ENCODE results near the gene NUF2. TPM values are rescaled to one million over a fixed set of nuclear protein-coding genes. Genes with fewer than 3 reads are reported as not detected.
A peak's percentile ranks its signal among the peaks of the same experiment; 100 is the strongest.

The NUF2 gene
- 0.69 TPM for total RNA-seq (2013)
- polyA plus RNA-seq (under 1 TPM in 2 of 3 donors, not detected in 1; 0.12 to 0.37 TPM), polyA minus RNA-seq (not detected in 2 replicates), total RNA-seq (0.17 to 13.1 (median 0.44) reads per million in 11 experiments)

- TF ChIP-seq CTCF (IDR thresholded peaks at IDR 0.05), result no peak
- Mint-ChIP-seq H3K4me1 (peaks cover 18% of the 10 kb centered on the region), H3K27me3 (ENCODE audit: low read depth in 3 of 3) (no peaks in the 10 kb centered on the region), H3K4me3 (peak within 1 kb of the TSS; percentile 92 to 99), H3K27ac (peak within 1 kb of the TSS; percentile 86 to 94 (median 92)), H3K9me3 (no peaks in the 10 kb centered on the region), H3K36me3 (peaks cover under 1 to 8% of the 10 kb centered on the region in 2 donors)
- peak within 1 kb of the TSS; percentile 74 to 95 (median 77) for H3K4me3 ChIP-seq (replicated peaks in 1 of 3; ENCODE audit: low read depth in 2 of 3, low read length in 3 of 3)
- peak; percentile 93 to 97 (median 97) for DNase-seq
- H3K9ac ChIP-seq (ENCODE audit: insufficient read depth, low read length, poor library complexity, severe bottlenecking), result peak within 1 kb of the TSS; percentile 51
- intact Hi-C loops (cut with micrococcal nuclease), result no loop called here
- under 1% methylated on average over 50 of the region's 58 CpGs for WGBS (ENCODE audit: insufficient coverage)
- no peaks in the 10 kb centered on the region for H4K20me1 ChIP-seq (ENCODE audit: insufficient read depth, low read length)
- H3K27me3 ChIP-seq (ENCODE audit: control insufficient read depth in 2 of 2, insufficient read depth in 2 of 2, low read length in 2 of 2), result no peaks in the 10 kb centered on the region
- no peaks in the 10 kb centered on the region for H3K9me3 ChIP-seq (replicated peaks in 1 of 2; ENCODE audit: control insufficient read depth in 1 of 2, insufficient read depth in 1 of 2, low read length in 2 of 2)
- H3K36me3 ChIP-seq (replicated peaks in 1 of 2; ENCODE audit: control insufficient read depth in 1 of 2, insufficient read depth in 2 of 2, low read length in 2 of 2), result peaks cover 7 to 28% of the 10 kb centered on the region in 2 donors
- peaks cover 16 to 23% of the 10 kb centered on the region in 2 donors for H3K4me1 ChIP-seq (ENCODE audit: control insufficient read depth in 1 of 2, insufficient read depth in 2 of 2, low read length in 2 of 2)
- H3K27ac ChIP-seq (ENCODE audit: low read depth in 1 of 2, low read length in 2 of 2), result peak within 1 kb of the TSS; percentile 5 to 75
- H3K4me2 ChIP-seq (replicated peaks; ENCODE audit: extremely low read depth, low read length, poor library complexity, severe bottlenecking), result peak within 1 kb of the TSS; percentile 99
- H3K79me2 ChIP-seq (ENCODE audit: insufficient read depth, low read length), result peaks cover 37% of the 10 kb centered on the region
- peak within 1 kb of the TSS; percentile 93 for H2AFZ ChIP-seq (ENCODE audit: insufficient read depth, low read depth, low read length, poor library complexity, severe bottlenecking)
Observed at GRCh38 chr1:163321311-163322305, at the start of gene NUF2. Gene NUF2 (plus strand): TSS chr1:163321954. CDS start chr1:163326052, 4,098 bp downstream.

GRCh38 chr1:163273766-163274441 lies 47.9 kb upstream of the NUF2 start:
- no peak overlapping the region for H2AFZ ChIP-seq (ENCODE audit: insufficient read depth, low read depth, low read length, poor library complexity, severe bottlenecking)
- no peaks in the 10 kb centered on the region for H3K36me3 Mint-ChIP-seq
- H3K27me3 ChIP-seq (ENCODE audit: control insufficient read depth in 2 of 2, insufficient read depth in 2 of 2, low read length in 2 of 2), result no peaks in the 10 kb centered on the region

More at GRCh38 chr1:163273766-163274441, 47.9 kb upstream of the NUF2 start:
- peaks cover 0 to 3% (median 0%) of the 10 kb centered on the region in 3 donors for H3K27me3 Mint-ChIP-seq (ENCODE audit: low read depth in 3 of 3)
- no peak overlapping the region for H3K9ac ChIP-seq (ENCODE audit: insufficient read depth, low read length, poor library complexity, severe bottlenecking)
- H3K9me3 ChIP-seq (replicated peaks in 1 of 2; ENCODE audit: control insufficient read depth in 1 of 2, insufficient read depth in 1 of 2, low read length in 2 of 2), result peaks cover 3 to 16% of the 10 kb centered on the region in 2 donors
- intact Hi-C loops (cut with micrococcal nuclease), result no loop called here
- H3K27ac ChIP-seq (ENCODE audit: low read depth in 1 of 2, low read length in 2 of 2), result no peak overlapping the region
- H3K4me1 Mint-ChIP-seq, result no peaks in the 10 kb centered on the region
- H3K4me1 ChIP-seq (ENCODE audit: control insufficient read depth in 1 of 2, insufficient read depth in 2 of 2, low read length in 2 of 2), result no peaks in the 10 kb centered on the region
- no peak overlapping the region for H3K4me3 Mint-ChIP-seq
- no peak overlapping the region for H3K4me2 ChIP-seq (replicated peaks; ENCODE audit: extremely low read depth, low read length, poor library complexity, severe bottlenecking)
- no peak for DNase-seq
- H3K9me3 Mint-ChIP-seq, result peaks cover 2 to 19% (median 8%) of the 10 kb centered on the region in 7 donors
- WGBS (ENCODE audit: insufficient coverage), result no CpG with 5 or more reads among the region's 2 CpGs
- H3K4me3 ChIP-seq (replicated peaks in 1 of 3; ENCODE audit: low read depth in 2 of 3, low read length in 3 of 3), result no peak overlapping the region
- no peak overlapping the region for H3K27ac Mint-ChIP-seq
- TF ChIP-seq CTCF (IDR thresholded peaks at IDR 0.05), result no peak
- no peaks in the 10 kb centered on the region for H3K36me3 ChIP-seq (replicated peaks in 1 of 2; ENCODE audit: control insufficient read depth in 1 of 2, insufficient read depth in 2 of 2, low read length in 2 of 2)
- H4K20me1 ChIP-seq (ENCODE audit: insufficient read depth, low read length), result no peaks in the 10 kb centered on the region
- no peaks in the 10 kb centered on the region for H3K79me2 ChIP-seq (ENCODE audit: insufficient read depth, low read length)
